ENCODE data around the gene LRRN2.

LRRN2 gene

GRCh38 chr1:204591473-204592090 lies 94.0 kb downstream of the LRRN2 start:
- H3F3A ChIP-seq (ENCODE audit: insufficient read depth, low read length): no peaks in the 10 kb centered on the region
- no peaks in the 10 kb centered on the region for H3K9me2 ChIP-seq (ENCODE audit: low read depth, low read length)
- no peak overlapping the region for H3K4me2 ChIP-seq (ENCODE audit: low read length)
- H3K36me3 ChIP-seq (ENCODE audit: insufficient read depth, low read length): no peaks in the 10 kb centered on the region
- no peak overlapping the region for H3K4me3 ChIP-seq (ENCODE audit: low read depth, low read length, poor library complexity, severe bottlenecking)
- H3K9me3 ChIP-seq (ENCODE audit: low read length): no peaks in the 10 kb centered on the region
- no peaks in the 10 kb centered on the region for H3K79me2 ChIP-seq (ENCODE audit: insufficient read depth, low read length)
- no peak overlapping the region for H3K27ac ChIP-seq (ENCODE audit: low read depth, low read length, poor library complexity, severe bottlenecking)
- H3K4me1 ChIP-seq (ENCODE audit: insufficient read depth, low read length, severe bottlenecking): peaks cover 8% of the 10 kb centered on the region
- no peak overlapping the region for H2AFZ ChIP-seq (ENCODE audit: low read length)
- H3K9ac ChIP-seq (ENCODE audit: low read length): no peak overlapping the region
- H4K20me1 ChIP-seq (ENCODE audit: insufficient read depth, low read length): no peaks in the 10 kb centered on the region
- H3K27me3 ChIP-seq (ENCODE audit: insufficient read depth, low read length): no peaks in the 10 kb centered on the region
- TF ChIP-seq, protein P1, sequence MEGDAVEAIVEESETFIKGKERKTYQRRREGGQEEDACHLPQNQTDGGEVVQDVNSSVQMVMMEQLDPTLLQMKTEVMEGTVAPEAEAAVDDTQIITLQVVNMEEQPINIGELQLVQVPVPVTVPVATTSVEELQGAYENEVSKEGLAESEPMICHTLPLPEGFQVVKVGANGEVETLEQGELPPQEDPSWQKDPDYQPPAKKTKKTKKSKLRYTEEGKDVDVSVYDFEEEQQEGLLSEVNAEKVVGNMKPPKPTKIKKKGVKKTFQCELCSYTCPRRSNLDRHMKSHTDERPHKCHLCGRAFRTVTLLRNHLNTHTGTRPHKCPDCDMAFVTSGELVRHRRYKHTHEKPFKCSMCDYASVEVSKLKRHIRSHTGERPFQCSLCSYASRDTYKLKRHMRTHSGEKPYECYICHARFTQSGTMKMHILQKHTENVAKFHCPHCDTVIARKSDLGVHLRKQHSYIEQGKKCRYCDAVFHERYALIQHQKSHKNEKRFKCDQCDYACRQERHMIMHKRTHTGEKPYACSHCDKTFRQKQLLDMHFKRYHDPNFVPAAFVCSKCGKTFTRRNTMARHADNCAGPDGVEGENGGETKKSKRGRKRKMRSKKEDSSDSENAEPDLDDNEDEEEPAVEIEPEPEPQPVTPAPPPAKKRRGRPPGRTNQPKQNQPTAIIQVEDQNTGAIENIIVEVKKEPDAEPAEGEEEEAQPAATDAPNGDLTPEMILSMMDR (IDR thresholded peaks at IDR 0.05; ENCODE audit: low read length): no peak
- no peak for TF ChIP-seq EZH2 (IDR thresholded peaks at IDR 0.05; ENCODE audit: borderline replicate concordance, low read length)

- no peaks in the 10 kb centered on the region for H3K79me2 ChIP-seq (ENCODE audit: insufficient read depth, low read length)
- no peaks in the 10 kb centered on the region for H4K20me1 ChIP-seq (ENCODE audit: insufficient read depth, low read length)
- H3K27me3 ChIP-seq (ENCODE audit: insufficient read depth, low read length): no peaks in the 10 kb centered on the region
- H3F3A ChIP-seq (ENCODE audit: insufficient read depth, low read length): no peaks in the 10 kb centered on the region
- TF ChIP-seq EZH2 (IDR thresholded peaks at IDR 0.05; ENCODE audit: borderline replicate concordance, low read length): no peak
- TF ChIP-seq, protein P1 (IDR thresholded peaks at IDR 0.05; ENCODE audit: low read length): no peak
- no peak overlapping the region for H3K9ac ChIP-seq (ENCODE audit: low read length)
- no peaks in the 10 kb centered on the region for H3K9me2 ChIP-seq (ENCODE audit: low read depth, low read length)
- H3K4me3 ChIP-seq (ENCODE audit: low read depth, low read length, poor library complexity, severe bottlenecking): no peak overlapping the region
- peaks cover 19% of the 10 kb centered on the region for H3K4me1 ChIP-seq (ENCODE audit: insufficient read depth, low read length, severe bottlenecking)
- H3K9me3 ChIP-seq (ENCODE audit: low read length): no peaks in the 10 kb centered on the region
- H2AFZ ChIP-seq (ENCODE audit: low read length): no peak overlapping the region
- no peaks in the 10 kb centered on the region for H3K36me3 ChIP-seq (ENCODE audit: insufficient read depth, low read length)
- no peak overlapping the region for H3K4me2 ChIP-seq (ENCODE audit: low read length)
- H3K27ac ChIP-seq (ENCODE audit: low read depth, low read length, poor library complexity, severe bottlenecking): no peak overlapping the region
These were observed 96.0 kb downstream of the LRRN2 start for GRCh38 chr1:204589409-204590038.

- Histone ChIP-seq H3K27ac (ENCODE audit: low read depth, low read length, poor library complexity, severe bottlenecking) (no peak overlapping the region), H3K9me2 (ENCODE audit: low read depth, low read length) (no peaks in the 10 kb centered on the region), H3K36me3 (ENCODE audit: insufficient read depth, low read length) (no peaks in the 10 kb centered on the region), H3K4me2 (ENCODE audit: low read length) (no peak overlapping the region), H3K27me3 (ENCODE audit: insufficient read depth, low read length) (no peaks in the 10 kb centered on the region), H3F3A (ENCODE audit: insufficient read depth, low read length) (no peaks in the 10 kb centered on the region), H3K9me3 (ENCODE audit: low read length) (no peaks in the 10 kb centered on the region), H3K4me3 (ENCODE audit: low read depth, low read length, poor library complexity, severe bottlenecking) (no peak overlapping the region), H3K9ac (ENCODE audit: low read length) (no peak overlapping the region), H3K79me2 (ENCODE audit: insufficient read depth, low read length) (no peaks in the 10 kb centered on the region), H2AFZ (ENCODE audit: low read length) (no peak overlapping the region), H4K20me1 (ENCODE audit: insufficient read depth, low read length) (no peaks in the 10 kb centered on the region), H3K4me1 (ENCODE audit: insufficient read depth, low read length, severe bottlenecking) (peaks cover 25% of the 10 kb centered on the region)
- no peak for TF ChIP-seq EZH2 (IDR thresholded peaks at IDR 0.05; ENCODE audit: borderline replicate concordance, low read length)
- TF ChIP-seq, protein P1 (IDR thresholded peaks at IDR 0.05; ENCODE audit: low read length): no peak
These were observed 96.7 kb downstream of the LRRN2 start for GRCh38 chr1:204588826-204589225.
